KMS-11 (cell line): ENCODE results near the gene SMCO2.

Experiments used
- H2AFZ ChIP-seq: fragments of 200-600 bp; sonication (generic); 2 replicates; pipeline ENCODE4 v1.6.1; 2016; ENCODE audit warnings: antibody characterized with exemption, mixed run types, low read depth
- H3K27ac ChIP-seq: fragments of 200-600 bp; sonication (generic); 2 replicates; pipeline ENCODE4 v1.6.1; 2016; ENCODE audit warnings: mild to moderate bottlenecking, mixed run types
- H3K27me3 ChIP-seq: fragments of 200-600 bp; sonication (generic); 2 replicates; pipeline ENCODE4 v1.6.1; 2017; ENCODE audit warnings: mild to moderate bottlenecking, low read depth, mixed run types, moderate library complexity; ENCODE audit not compliant: insufficient read depth
- H3K36me3 ChIP-seq: fragments of 200-600 bp; sonication (generic); 2 replicates; pipeline ENCODE4 v1.6.1; 2017; ENCODE audit warnings: mild to moderate bottlenecking, mixed run types; ENCODE audit not compliant: insufficient read depth
- H3K4me1 ChIP-seq: fragments of 200-600 bp; sonication (generic); 2 replicates; pipeline ENCODE4 v1.6.1; 2016; ENCODE audit warnings: mild to moderate bottlenecking, low read depth, mixed run types; ENCODE audit not compliant: poor library complexity, severe bottlenecking
- H3K4me2 ChIP-seq: fragments of 200-600 bp; sonication (generic); 2 replicates; pipeline ENCODE4 v1.7.0; 2016; ENCODE audit warnings: mild to moderate bottlenecking, mixed run types
- H3K4me3 ChIP-seq: fragments of 200-600 bp; sonication (generic); IDR thresholded peaks from 2 replicates; pipeline ENCODE4 v1.6.1; 2017; ENCODE audit warnings: low read depth, low read length, mixed read lengths; ENCODE audit not compliant: insufficient read depth
- H3K79me2 ChIP-seq: fragments of 200-600 bp; sonication (generic); 2 replicates; pipeline ENCODE4 v1.6.1; 2016; ENCODE audit warnings: low read depth, mixed run types; ENCODE audit not compliant: insufficient read depth
- H3K9ac ChIP-seq: fragments of 200-600 bp; sonication (generic); 2 replicates; pipeline ENCODE4 v1.6.1; 2016; ENCODE audit warnings: mild to moderate bottlenecking, mixed run types
- H4K20me1 ChIP-seq: fragments of 200-600 bp; sonication (generic); 2 replicates; pipeline ENCODE4 v1.6.1; 2016; ENCODE audit warnings: mild to moderate bottlenecking, mixed run types; ENCODE audit not compliant: insufficient read depth
- CTCF ChIP-seq: fragments of 200-600 bp; sonication (generic); conservative IDR thresholded peaks from 2 replicates; pipeline ENCODE4 v1.6.1; 2017; ENCODE audit warnings: low read depth, mild to moderate bottlenecking, antibody characterized with exemption, low read length, moderate library complexity, mixed read lengths

Gene SMCO2

GRCh38 chr12:27453421-27453820 is 6.9 kb downstream of the SMCO2 start:
- Histone ChIP-seq H2AFZ (no peak overlapping the region), H3K4me1 (no peaks in the 10 kb centered on the region), H3K79me2 (no peaks in the 10 kb centered on the region), H3K4me2 (no peak overlapping the region), H3K36me3 (no peaks in the 10 kb centered on the region), H3K4me3 (no peak overlapping the region), H3K9ac (no peak overlapping the region), H4K20me1 (no peaks in the 10 kb centered on the region), H3K27ac (no peak overlapping the region), H3K27me3 (no peaks in the 10 kb centered on the region)
- no peak for TF ChIP-seq CTCF

- no peak overlapping the region for H3K9ac ChIP-seq
- H2AFZ ChIP-seq, result no peak overlapping the region
- H3K79me2 ChIP-seq, result no peaks in the 10 kb centered on the region
- no peak overlapping the region for H3K4me2 ChIP-seq
- H3K27ac ChIP-seq, result no peak overlapping the region
- H3K27me3 ChIP-seq, result no peaks in the 10 kb centered on the region
- no peaks in the 10 kb centered on the region for H4K20me1 ChIP-seq
- no peaks in the 10 kb centered on the region for H3K4me1 ChIP-seq
- H3K36me3 ChIP-seq, result no peaks in the 10 kb centered on the region
- no peak overlapping the region for H3K4me3 ChIP-seq
- no peak for TF ChIP-seq CTCF
Observed at GRCh38 chr12:27455589-27455988, 9.1 kb downstream of the SMCO2 start.

- Histone ChIP-seq H3K79me2 (no peaks in the 10 kb centered on the region), H3K27me3 (no peaks in the 10 kb centered on the region), H3K36me3 (no peaks in the 10 kb centered on the region), H2AFZ (no peak overlapping the region), H3K9ac (no peak overlapping the region), H3K4me2 (no peak overlapping the region), H4K20me1 (no peaks in the 10 kb centered on the region), H3K4me3 (no peak overlapping the region), H3K27ac (no peak overlapping the region), H3K4me1 (no peaks in the 10 kb centered on the region)
- TF ChIP-seq CTCF, result no peak
Observed at GRCh38 chr12:27456618-27457017, 10.1 kb downstream of the SMCO2 start.

- no peaks in the 10 kb centered on the region for H3K79me2 ChIP-seq
- H3K4me1 ChIP-seq, result no peaks in the 10 kb centered on the region
- TF ChIP-seq CTCF, result no peak
- H3K36me3 ChIP-seq, result no peaks in the 10 kb centered on the region
- H4K20me1 ChIP-seq, result no peaks in the 10 kb centered on the region
- no peak overlapping the region for H3K9ac ChIP-seq
- no peak overlapping the region for H3K27ac ChIP-seq
- H3K27me3 ChIP-seq, result no peaks in the 10 kb centered on the region
- no peak overlapping the region for H3K4me2 ChIP-seq
- no peak overlapping the region for H3K4me3 ChIP-seq
- no peak overlapping the region for H2AFZ ChIP-seq
Observed at GRCh38 chr12:27460471-27460978, 14.0 kb downstream of the SMCO2 start.
